ENCODE measurements around the gene ANKRD52. TPM values are rescaled to one million over a fixed set of nuclear protein-coding genes. Genes with fewer than 3 reads are reported as not detected.
A peak's percentile ranks its signal among the peaks of the same experiment; 100 is the strongest.

ANKRD52 gene
- polyA plus RNA-seq, 10 donors = 14.1 to 21.7 (median 18.1) TPM

DNA sequence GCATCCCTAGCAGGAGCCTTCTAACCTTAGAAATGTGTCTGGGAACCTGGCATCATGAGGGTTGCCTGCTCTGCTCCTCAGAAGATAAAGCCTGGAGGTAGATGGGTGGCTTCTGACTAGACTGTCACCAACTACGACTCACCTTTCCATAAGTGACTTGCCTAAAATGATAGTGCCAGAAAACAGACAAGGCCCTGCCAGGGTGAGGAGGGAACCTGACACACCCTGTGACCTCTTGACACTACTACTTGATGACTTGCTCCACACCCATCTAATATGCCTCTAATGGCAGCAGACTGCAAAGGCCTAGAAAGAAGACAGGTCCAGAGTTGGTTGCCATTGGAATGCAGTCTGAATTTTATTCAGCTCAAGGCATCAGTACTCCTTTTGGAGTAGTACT, 45.8 kb downstream of the ANKRD52 start:
- DNase-seq = no peak

DNA sequence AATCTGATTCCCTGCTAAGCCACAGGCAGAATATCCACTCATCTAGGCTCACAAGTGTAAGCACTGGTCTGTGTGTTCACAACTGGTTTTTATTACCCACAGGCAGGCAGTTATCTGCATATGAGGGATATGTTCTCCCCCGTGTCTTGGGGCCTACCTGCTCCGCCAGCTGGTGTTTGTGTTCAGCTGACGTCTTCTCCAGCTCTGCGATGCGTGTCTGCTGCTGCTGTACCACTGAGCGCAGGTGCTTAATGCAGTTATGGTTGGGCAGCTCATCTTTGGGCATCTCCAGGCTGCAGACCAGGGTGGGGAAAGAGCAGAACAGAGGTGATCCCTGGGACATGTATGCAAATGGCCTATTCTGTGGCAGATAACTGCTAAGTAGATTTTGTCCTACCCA, 50.2 kb downstream of the ANKRD52 start:
- no peak for DNase-seq

DNA sequence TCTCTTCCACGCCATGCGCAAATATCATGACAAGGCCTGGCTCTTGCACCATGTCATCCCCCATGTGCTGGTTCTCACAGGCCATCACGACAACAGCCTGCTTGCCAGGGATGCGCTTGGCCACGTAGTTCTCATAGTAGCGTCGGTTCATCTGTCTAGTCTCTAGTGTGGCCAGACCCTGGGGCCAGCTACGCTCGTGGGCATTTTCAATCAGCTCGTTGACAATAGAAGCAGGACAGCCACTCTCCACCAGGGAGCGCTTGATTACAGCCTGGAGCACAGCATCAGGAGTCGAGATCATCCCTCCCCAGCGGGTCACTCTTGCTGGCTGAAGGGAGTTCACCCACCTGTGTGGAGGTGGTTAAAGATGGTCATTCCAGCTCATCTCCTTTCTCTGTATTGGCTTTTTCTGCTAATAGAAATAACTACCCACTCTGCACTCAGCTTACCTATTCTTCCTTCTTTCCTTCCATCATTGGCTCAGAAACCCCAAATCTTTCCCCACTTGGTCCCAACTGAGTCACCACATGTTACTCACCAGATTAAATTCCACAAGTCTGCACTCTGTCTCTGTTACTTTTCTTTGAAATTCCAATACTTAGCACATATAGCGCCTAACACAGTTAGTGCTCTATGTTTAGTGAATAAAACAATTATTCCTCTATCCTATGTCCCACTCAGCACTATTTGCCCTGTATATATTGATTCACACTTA, 51.6 kb downstream of the ANKRD52 start:
- DNase-seq = peak in 2 of 3 donors; percentile 39 to 64

DNA sequence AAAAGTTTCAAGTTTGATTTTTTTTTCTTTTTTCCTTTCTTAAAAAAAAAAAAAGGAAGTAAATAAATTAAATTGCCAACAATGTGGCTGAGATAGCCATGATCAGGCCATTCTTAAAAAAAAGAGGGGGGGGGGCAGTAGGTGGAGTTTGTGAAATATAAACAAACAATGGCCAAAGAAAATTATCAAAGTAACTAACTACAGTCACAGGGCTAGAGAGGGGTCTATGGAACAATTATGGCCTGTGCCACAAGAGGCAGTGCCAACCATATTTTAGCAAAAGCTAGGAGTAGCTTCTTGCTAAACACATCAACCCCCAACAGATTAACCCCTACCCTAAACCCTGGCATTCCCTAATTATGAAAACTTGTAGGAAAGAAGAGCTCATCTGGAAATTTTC, 52.7 kb downstream of the ANKRD52 start:
- DNase-seq = no peak

DNA sequence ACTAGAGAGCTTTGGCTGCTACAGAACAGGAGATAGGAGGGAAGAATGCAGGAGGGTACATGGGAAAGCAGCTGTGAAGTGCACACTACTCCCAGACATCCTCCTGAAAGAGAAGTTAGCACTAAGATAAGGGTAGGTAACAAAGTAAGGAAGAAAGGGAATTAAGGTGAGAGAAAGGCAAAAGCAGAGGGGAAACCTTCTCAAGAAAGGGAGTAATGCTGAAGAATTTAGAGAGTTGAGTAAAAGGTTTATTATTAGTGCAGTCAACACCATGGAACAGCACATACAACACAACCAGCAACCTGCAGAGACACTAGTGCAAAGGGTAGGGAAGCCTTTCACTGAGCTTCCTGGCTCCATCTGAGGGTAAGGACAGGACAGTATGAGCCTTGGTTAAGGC, 53.9 kb downstream of the ANKRD52 start:
- DNase-seq = no peak

DNA sequence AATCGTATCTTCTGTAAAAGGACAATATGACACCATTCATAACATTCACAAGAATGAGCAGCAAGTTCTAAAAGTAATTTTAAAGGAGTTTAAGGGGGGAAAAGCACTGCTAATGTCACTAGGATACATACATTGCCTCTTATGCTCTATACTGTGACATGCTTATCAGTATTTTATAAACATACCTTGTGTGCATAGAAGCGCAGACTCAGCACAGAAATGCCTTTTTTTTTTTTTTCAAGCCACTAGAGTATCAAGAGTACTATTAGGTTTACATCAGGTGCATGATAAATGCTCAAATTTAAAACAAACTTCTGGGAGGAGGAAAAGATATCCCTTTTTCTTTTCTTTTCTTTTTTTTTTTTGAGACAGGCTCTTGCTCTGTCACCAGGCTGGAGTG, 55.3 kb downstream of the ANKRD52 start:
- DNase-seq = no peak

DNA sequence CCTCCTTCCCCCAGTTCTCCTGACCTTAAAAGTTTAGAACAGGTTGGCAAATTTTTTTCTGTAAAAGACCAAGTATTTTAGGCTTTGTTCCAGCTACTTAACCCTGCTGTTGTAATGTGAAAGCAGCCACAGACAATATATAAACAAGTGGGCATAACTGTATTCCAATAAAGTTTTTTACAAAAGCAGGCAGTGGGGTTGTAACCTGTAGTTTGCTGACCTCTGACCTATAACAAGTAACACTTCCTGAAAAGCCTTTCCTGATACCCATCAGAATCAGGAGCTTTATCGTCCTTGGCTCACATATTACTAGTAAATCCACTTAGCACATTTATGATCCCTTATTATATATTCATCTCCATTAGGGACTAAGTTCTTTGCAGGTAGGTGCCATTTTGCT, 55.8 kb downstream of the ANKRD52 start:
- no peak for DNase-seq

DNA sequence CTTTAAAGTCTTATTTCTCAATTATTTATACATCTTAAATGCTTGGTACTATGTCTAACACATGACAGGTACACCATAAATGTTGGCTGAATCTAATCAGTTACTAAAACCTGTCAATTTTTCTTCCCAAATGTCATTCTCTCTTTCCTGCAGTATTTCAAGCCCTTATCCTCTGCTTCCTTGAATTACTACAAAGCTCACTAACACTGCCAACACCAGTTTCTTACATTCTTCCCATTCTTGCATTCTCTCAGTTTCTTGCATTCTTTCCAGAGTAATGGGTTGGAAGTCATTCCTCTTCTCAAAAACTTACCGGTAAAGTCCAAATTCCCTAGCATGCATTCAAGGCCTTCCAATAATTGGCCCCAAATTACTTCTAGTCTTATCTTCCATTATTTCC, 59.3 kb downstream of the ANKRD52 start:
- DNase-seq = no peak

DNA sequence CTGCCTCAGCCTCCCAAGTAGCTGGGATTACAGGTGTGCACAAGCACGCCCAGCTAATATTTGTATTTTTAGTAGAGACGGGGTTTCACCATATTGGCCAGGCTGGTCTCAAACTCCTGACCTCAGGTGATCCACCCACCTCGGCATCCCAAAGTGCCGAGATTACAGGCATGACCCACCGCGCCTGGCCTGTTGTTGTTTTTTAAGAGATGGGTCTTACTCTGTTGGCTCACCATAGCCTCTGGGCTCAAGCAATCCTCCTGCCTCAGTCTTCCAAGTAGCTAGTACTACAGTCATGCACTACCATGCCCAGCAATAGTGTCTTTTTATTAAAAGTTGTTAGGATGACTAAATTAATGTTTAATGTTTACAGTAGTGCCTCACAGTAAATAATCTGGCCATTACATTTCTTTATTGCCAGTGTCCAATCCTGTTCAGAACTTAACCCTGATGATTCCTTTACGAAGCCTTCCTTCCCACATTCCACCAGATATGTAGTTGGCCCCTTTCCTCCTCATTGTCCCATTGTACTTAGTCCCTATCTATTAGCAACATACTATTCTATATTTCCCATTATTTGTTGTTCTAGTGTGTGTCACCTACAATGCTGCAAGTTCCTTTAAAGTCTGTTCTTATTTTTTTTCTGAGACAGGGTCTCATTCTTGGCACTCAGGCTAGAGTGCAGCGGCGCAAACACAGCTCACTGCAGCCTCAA, 60.1 kb downstream of the ANKRD52 start:
- no peak for DNase-seq

DNA sequence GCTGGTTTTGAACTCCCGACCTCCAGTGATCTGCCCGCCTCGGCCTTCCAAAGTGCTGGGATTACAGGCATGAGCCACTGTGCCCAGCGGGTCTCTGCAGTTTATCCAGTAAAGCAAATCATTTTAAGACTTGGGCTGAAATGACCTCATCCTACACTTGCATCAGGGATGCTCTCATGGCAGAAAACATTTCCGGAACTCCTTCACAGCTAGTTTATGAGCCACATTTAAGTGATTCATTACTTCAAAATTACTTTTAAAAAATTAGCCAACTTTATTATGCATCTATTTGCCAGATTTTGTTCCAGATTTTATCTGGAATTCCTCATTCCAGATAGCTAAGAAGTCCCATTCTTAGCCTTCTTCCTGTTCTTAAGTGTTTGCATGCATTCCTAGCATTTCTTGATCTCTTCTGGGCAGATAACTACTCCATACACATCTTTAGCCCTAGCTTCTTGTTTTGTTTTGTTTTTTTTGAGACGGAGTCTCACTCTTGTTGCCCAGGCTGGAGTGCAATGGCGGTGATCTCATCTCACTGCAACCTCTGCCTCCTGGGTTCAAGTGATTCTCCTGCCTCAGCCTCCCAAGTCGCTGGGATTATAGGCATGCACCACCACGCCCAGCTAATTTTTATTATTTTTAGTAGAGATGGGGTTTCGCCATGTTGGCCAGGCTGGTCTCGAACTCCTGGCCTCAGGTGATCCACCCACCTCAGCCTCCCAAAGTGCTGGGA, 61.2 kb downstream of the ANKRD52 start:
- DNase-seq = peak in 1 of 3 donors; percentile 78

DNA sequence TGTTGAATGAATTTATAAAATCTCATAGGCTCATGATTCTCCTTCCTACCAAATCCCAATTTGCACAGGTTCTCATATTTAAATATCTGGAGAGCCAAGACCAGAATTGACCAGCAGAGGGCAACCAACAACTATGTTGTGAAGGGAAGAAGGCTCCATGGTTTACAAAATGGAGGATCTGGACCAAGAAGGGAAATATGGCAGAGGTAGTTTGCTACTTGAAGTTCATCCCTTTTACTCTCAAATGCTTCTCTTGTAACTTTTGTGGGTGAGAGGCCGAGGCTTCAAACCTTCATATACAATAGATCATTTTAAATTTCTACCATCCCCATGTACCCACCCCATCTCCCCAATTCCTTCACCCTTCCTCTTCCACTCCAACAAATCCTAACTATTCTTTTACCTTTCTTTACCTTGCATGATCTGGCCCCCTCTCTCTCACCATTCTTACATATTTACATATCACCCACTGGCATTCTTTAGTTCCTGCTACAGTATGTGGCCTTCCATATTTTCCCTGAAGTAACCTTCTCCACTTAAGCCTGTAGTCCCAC, 65.1 kb downstream of the ANKRD52 start:
- DNase-seq = peak; percentile 76 to 87 (median 81)

DNA sequence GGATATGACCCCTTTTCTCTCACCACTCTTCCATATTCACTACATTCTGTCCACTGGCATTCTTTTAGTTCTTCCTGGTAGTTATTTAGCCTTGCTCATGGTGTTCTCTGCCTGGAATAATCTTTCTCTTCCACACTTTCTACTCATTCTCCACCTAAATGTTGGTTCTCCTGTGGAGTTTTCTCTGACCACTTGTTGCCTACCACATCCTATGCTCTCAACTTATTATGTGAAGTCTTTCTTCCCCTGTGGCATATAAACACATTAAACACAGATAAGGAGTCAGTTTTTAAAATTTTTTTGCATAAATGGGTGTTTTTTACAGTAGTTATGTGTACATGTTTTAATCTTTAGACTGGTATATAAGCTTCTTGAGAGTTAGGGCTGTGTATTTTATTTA, 65.6 kb downstream of the ANKRD52 start:
- DNase-seq = no peak

DNA sequence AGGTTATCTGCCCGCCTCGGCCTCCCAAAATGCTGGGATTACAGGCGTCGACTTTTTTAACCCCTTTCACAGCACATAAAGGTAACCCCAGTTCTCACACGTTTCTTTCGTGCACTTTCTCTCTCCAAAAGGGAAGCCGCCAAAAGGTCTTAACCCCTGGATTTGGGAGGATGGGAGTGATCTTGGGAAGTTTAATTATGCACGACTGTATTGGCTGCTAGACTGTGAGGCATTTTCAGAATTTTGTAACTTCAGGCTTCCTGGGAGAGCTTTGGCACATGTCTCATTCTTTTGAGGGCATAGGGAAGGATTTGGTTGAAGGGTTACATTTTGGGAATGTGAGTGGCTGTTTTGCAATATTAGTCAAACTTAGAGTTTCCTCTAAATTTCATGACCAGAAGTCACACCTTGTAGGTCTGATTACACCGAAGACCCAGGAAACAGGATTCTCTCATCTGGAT, 67.5 kb downstream of the ANKRD52 start:
- peak in 1 of 3 donors; percentile 24 for DNase-seq

DNA sequence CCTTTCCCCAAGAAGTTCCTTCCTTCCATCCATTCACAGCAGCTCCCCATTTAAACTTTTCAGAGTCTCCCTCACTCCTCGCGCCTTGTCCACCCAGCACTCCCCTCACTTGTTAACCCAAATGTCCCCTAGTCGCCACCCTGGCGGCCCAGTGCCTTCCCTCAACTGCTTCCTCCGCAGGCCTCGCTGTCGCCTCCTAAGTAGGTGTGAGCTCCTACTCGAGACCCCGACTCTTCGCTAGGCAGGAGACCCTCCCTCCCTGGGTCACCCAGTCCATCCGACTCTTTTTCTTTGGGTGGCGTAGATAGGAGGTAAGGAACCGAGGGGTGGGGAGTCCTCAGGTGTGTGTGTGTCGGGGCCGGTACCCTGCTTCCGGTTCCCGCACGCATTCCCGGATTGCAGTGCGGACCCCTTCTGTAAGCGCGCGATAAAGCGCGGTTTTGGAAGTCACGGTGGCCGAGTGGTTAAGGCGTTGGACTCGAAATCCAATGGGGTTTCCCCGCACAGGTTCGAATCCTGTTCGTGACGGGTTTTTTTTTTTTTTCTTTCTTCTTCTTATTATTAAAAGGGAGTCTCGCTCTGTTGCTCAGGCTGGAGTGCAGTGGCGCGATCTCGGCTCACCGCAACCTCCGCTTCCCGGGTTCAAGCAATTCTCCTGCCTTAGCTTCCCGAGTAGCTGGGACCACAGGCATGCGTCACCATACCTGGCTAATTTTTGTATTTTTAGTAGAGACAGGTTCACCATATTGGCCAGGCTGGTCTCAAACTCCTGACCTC, 68.1 kb downstream of the ANKRD52 start:
- peak; percentile 87 to 96 (median 94) for DNase-seq

DNA sequence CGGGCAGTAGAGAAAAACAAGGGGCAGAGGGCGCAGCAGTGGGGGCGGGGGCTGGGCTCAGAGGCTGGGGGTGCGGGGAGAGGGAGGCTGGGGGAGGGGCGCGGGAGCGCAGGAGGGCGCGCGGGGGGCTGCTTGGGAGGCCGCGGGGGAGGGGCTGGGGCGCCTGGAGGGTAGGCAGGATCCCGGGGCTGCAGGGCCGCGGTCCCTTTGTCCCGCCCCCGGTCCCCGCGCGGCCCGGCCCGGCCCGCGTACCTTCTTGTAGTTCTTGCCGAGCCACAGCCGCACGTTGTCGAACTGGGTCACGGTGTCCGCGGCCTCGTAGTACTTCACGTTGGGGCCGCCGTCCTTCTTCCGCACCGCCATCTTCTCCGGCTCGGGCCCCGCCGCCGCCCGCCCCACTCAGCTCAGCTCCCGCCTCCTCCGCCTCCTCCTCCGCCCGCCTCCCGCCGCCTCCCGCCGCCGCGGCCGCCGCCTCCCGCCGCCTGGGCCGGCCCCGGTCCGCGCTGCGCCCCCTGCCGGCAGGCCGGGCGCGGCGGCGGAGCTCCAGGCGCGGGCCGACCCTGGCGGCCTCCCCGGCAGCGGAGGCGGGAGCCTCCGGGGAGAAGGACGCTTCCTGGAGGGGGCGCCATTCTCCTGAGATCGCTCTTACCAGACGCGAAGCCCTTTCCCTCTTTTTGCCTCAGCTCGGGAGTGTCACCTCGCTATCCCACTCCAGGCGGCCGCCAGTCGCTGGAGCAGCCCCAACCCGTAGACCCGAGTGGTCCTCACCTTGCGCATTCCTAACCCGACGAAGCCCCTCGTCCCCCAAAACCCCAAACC, 68.9 kb downstream of the ANKRD52 start, which contains the start of gene SMARCC2:
Gene SMARCC2, minus strand, starts transcription at position 385 of the 819 bp plus-strand sequence. Its CDS starts 22 bp downstream, at position 363.
- peak; percentile 87 to 94 (median 91) for DNase-seq

DNA sequence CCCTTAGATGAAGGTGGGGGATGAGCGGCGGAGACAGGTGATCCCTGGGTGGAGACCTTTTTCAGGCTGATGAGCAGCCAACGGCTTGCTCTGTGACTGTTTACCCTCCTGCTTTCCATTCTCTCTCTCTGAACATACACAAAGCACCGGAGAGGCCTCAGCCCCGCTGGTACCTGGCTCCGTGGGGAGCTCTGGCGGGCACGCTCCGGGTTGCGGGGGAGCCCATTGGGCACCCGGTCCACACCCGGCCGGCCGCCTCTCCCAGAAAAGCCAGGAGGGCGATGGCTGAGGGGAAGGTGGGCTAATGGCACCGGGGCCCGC, 69.4 kb downstream of the ANKRD52 start:
- peak in 1 of 3 donors; percentile 55 for DNase-seq

DNA sequence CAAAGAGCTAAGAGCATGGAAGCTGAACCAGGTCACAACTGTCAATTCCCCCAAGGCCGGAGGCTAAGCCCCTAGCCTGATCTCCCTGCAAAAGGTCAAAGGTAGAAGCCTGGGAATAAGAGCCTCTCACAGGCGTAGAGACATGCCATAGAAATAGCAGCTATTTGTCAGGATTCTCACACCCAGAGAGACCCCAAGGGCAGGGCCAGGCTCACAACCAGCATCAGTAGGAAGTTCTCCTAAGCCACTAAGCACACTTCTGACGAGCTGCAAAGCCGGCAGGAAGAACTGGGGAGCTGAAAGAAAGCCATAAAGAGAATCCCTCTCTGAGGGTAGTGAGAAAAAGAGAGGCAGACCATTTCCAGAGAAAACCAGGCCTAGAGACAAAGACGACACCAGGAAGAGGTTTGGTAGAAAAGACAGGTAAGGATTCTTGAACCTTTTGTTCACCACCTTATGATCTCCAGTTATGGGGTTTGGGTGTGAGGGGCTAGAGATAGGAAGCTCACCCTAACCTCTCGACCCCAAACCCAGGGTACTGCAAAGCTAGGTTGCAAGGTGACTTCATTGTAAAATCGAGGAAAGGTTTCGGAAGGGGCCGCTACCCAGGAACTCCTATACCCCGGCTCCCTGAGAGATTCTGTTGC, 69.9 kb downstream of the ANKRD52 start:
- peak in 1 of 3 donors; percentile 35 for DNase-seq

Data from muscle of back (tissue), 11 donors.